Lung (tissue), 16 donors: ENCODE data around the gene CUL5. TPM values are rescaled to one million over a fixed set of nuclear protein-coding genes. Genes with fewer than 3 reads are reported as not detected.

Experiments used
- ATAC-seq: fragments of 200-7000 bp; cut with Tn5 transposase; one replicate; pipeline ENCODE4 v1.9.1; 2020; ENCODE audit warnings: moderate number of reproducible peaks; ENCODE audit not compliant: insufficient read depth, low FRiP score
- DNase-seq, 3 donors: peaks; one replicate each; pipeline ENCODE4 v3.0.0-alpha.2; 2013 to 2017
- H3K27ac ChIP-seq, 2 donors: one replicate each; pipeline ENCODE4 v1.5.1; 2013; ENCODE audit warnings: mild to moderate bottlenecking in 2 of 2, moderate library complexity in 2 of 2, control low read depth in 1 of 2, inconsistent platforms in 1 of 2, low read depth in 1 of 2, low read length in 1 of 2
- H3K27me3 ChIP-seq, 3 donors: one replicate each; pipeline ENCODE4 v1.5.1; 2013; ENCODE audit warnings: low read length in 2 of 3; ENCODE audit not compliant: control insufficient read depth in 3 of 3, insufficient read depth in 3 of 3
- H3K36me3 ChIP-seq, 4 donors: one replicate each; pipeline ENCODE4 v1.5.1; 2013; ENCODE audit warnings: low read length in 4 of 4, mild to moderate bottlenecking in 1 of 4, moderate library complexity in 1 of 4; ENCODE audit not compliant: control insufficient read depth in 4 of 4, insufficient read depth in 4 of 4
- H3K4me1 ChIP-seq, 5 donors: one replicate each; pipeline ENCODE4 v1.5.1; 2013; ENCODE audit warnings: low read length in 5 of 5, mild to moderate bottlenecking in 2 of 5, moderate library complexity in 1 of 5; ENCODE audit not compliant: control insufficient read depth in 5 of 5, insufficient read depth in 5 of 5
- H3K4me3 ChIP-seq: one replicate; pipeline ENCODE4 v1.5.1; 2013; ENCODE audit warnings: mild to moderate bottlenecking, control low read depth, moderate library complexity
- H3K9ac ChIP-seq, 2 donors: one replicate each; pipeline ENCODE4 v1.5.1; 2013; ENCODE audit warnings: low read length in 2 of 2, control low read depth in 1 of 2; ENCODE audit not compliant: insufficient read depth in 1 of 2
- H3K9me3 ChIP-seq, 4 donors: one replicate each; pipeline ENCODE4 v1.5.1; 2013; ENCODE audit warnings: low read length in 3 of 4, mild to moderate bottlenecking in 1 of 4, moderate library complexity in 1 of 4; ENCODE audit not compliant: control insufficient read depth in 4 of 4, insufficient read depth in 3 of 4
- CTCF ChIP-seq: IDR thresholded peaks from 2 replicates; pipeline ENCODE4 v1.5.1; 2012; ENCODE audit warnings: mild to moderate bottlenecking; ENCODE audit errors: control extremely low read depth, extremely low read depth
- WGBS, 2 donors: extraction: QIAGEN DNeasy Blood & Tissue Kit; methylation state at CpG; one replicate each; pipeline ENCODE4 v1.1.7; 2013; 5-methylcytosine and 5-hydroxymethylcytosine counted together
- long read RNA-seq, 5 donors: transcript quantifications; one replicate each; lab custom pipeline, GENCODE V29; 2026
- polyA plus RNA-seq, 2 donors: library from polyadenylated mRNA; stranded (reverse); fragments of 200-250 nt; gene quantifications; one replicate each; pipeline ENCODE4 v1.2.1, GENCODE V29; 2013
- total RNA-seq, 2 donors: library from RNA; depleted of rRNA in 1 of 2; stranded (reverse); fragments of >200 nt in 1 of 2; gene quantifications; one replicate each; pipeline ENCODE4 v1.2.1, GENCODE V29; 2014 to 2021
- donor health status: control.
- donor health status: control.
- donor health status: Bipolar disorder and iron deficiency.
- donor health status: healthy.
- donor health status: DM: yes; HTN: yes; CAD: no.

The CUL5 gene
- total RNA-seq (10 to 100 TPM; 36.2 to 53.6 TPM), polyA plus RNA-seq (1 to 10 TPM; 5.4 to 8.2 TPM)
- long read RNA-seq, donor 1, full-length matches to known transcripts: 7 of 14 reads
- long read RNA-seq, donor 1, partial matches to known transcripts: 7 of 14 reads
- long read RNA-seq, donor 1, other reads (novel, unspliced or antisense): 0 of 14 reads
- long read RNA-seq, donor 2, full-length matches to known transcripts: 7 of 7 reads
- long read RNA-seq, donor 2, partial matches to known transcripts: 0 of 7 reads
- long read RNA-seq, donor 2, other reads (novel, unspliced or antisense): 0 of 7 reads
- long read RNA-seq, donor 3, partial matches to known transcripts: 0 of 2 reads
- long read RNA-seq, donor 3, other reads (novel, unspliced or antisense): 0 of 2 reads
- long read RNA-seq, donor 4, transcript CUL5-202 (3 exons, 751 nt): major isoform, 5 of 10 reads
- long read RNA-seq, donor 4, partial matches to known transcripts: 5 of 10 reads
- long read RNA-seq, donor 4, other reads (novel, unspliced or antisense): 0 of 10 reads
- long read RNA-seq, donor 5, full-length matches to known transcripts: 12 of 21 reads
- long read RNA-seq, donor 5, partial matches to known transcripts: 9 of 21 reads
- long read RNA-seq, donor 5, other reads (novel, unspliced or antisense): 0 of 21 reads

DNA sequence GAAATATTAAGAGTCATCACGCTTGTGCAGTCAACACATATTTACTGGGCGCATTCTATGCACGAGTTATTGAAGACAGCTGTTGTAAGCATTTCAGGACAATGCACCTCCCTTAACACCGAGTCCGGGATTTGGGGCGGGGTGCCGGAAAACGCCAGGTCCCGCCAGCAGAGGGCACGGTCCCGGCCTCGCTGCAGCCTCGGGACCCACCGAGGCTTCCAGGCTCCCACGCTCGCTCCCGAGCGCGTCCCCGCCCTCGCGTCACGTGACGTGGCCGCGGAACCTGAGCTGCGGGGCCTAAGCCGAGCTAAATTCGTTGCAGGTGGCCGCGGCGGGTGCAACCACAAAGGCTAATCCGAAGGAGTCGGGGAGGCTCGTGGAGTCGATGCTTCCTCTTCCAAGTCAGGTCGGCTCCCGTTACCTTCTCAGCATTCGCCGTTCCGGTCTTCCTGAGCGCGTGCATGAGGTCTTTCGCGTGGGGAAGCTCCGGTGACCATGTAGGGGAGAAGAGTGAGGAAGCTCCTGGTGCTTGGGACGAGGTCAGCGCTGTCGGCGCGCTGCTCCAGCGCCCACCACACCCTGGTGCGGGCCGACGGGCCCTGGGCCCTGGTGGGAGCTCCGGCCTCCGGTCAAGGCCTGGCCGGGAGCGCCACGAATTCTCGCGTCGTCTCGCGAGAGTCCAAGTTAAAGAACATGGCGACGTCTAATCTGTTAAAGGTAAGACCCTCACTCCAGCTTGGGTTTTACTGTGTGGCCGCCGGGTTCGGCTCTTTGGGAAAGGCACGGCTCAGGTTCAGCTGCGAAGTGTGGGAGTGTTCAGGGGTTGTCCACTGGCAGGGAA, at the start of gene CUL5:
Gene CUL5 (plus strand): TSS at position 243 of the 841 bp plus-strand sequence. CDS start 451 bp downstream, at position 694.
- H3K4me1 ChIP-seq: peaks cover 0 to 14% (median 6%) of the 10 kb centered on the region in 5 donors
- H3K27ac ChIP-seq: peak within 1 kb of the TSS; percentile 99
- no peaks in the 10 kb centered on the region for H3K9me3 ChIP-seq
- peaks cover 0 to 3% (median 1%) of the 10 kb centered on the region in 4 donors for H3K36me3 ChIP-seq
- DNase-seq: peak; percentile 93 to 95 (median 94)
- ATAC-seq: peak; percentile 97
- peak within 1 kb of the TSS; percentile 78 for H3K4me3 ChIP-seq
- H3K27me3 ChIP-seq: no peaks in the 10 kb centered on the region
- WGBS, 2 donors: 0 to 1% methylated on average over 72 of the region's 72 CpGs
- peak within 1 kb of the TSS; percentile 92 to 100 for H3K9ac ChIP-seq
- TF ChIP-seq CTCF: peak; percentile 48

DNA sequence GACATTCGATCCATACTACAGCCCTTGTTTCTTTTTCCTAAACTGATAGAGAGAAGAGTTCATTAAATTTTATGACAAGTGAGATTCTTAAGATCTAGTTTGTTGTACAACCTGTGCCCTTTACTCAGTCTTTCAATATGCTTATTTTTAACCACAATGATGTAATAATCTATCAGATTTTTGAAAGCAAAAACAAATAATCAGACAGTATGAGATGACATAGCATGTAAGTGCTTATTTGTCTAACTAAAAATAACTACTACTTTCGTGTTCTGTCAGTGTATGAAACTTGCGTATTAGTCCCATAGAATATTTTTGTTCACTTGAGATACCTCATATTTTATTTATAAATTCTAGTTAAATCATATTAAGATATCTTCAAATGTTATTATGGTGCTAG, 47.2 kb upstream of the CUL5 start:
- H3K4me1 ChIP-seq: peaks cover 0 to 1% (median 0%) of the 10 kb centered on the region in 5 donors
- no peak for DNase-seq
- no peaks in the 10 kb centered on the region for H3K9me3 ChIP-seq
- H3K27ac ChIP-seq: no peak overlapping the region
- H3K36me3 ChIP-seq: no peaks in the 10 kb centered on the region
- H3K27me3 ChIP-seq: no peaks in the 10 kb centered on the region
- H3K4me3 ChIP-seq: no peak overlapping the region
- no peak overlapping the region for H3K9ac ChIP-seq
- TF ChIP-seq CTCF: no peak
- 72 to 90% methylated on average over 3 of the region's 3 CpGs for WGBS, 2 donors
- no peak for ATAC-seq

DNA sequence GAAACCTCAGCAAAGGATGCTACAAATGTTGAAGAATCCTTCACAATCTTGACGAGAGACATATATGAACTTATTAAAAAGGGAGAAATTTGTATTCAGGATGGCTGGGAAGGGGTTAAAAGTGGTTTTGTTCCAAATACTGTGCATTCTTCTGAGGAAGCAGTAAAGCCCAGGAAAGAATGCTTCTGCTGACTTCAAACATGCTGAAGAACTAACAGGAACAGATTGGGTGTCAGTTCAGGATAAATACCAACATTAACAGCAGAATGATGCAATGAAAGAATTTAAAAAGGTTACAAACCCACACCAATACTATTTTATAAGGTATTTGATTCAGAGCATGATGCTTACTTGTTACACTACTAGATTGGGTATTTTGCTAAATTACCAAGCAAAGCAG, 46.5 kb upstream of the CUL5 start:
- DNase-seq (no peak), ATAC-seq (no peak)
- Histone ChIP-seq H3K27ac (no peak overlapping the region), H3K4me3 (no peak overlapping the region), H3K9me3 (no peaks in the 10 kb centered on the region), H3K27me3 (no peaks in the 10 kb centered on the region), H3K9ac (no peak overlapping the region), H3K4me1 (peaks cover 0 to 1% (median 0%) of the 10 kb centered on the region in 5 donors), H3K36me3 (no peaks in the 10 kb centered on the region)
- 81 to 89% methylated on average over 1 of the region's 1 CpG for WGBS, 2 donors
- no peak for TF ChIP-seq CTCF
